BLaER1 (cell line): ENCODE results near the gene RREB1.

Experiments
- H3K27ac ChIP-seq: shearing (Covaris generic); formaldehyde crosslinking; 2 replicates; pipeline ENCODE4 v1.8.1; 2022
- H3K27me3 ChIP-seq: shearing (Covaris generic); formaldehyde crosslinking; 2 replicates; pipeline ENCODE4 v1.8.1; 2022
- H3K36me3 ChIP-seq: shearing (Covaris generic); formaldehyde crosslinking; 2 replicates; pipeline ENCODE4 v1.8.1; 2022
- H3K4me1 ChIP-seq: shearing (Covaris generic); formaldehyde crosslinking; 2 replicates; pipeline ENCODE4 v1.8.1; 2022
- H3K4me2 ChIP-seq: shearing (Covaris generic); formaldehyde crosslinking; 2 replicates; pipeline ENCODE4 v1.8.1; 2022
- H3K4me3 ChIP-seq: shearing (Covaris generic); formaldehyde crosslinking; 2 replicates; pipeline ENCODE4 v1.8.1; 2022
- H3K9ac ChIP-seq: shearing (Covaris generic); formaldehyde crosslinking; 2 replicates; pipeline ENCODE4 v1.8.1; 2022
- H3K9me3 ChIP-seq: shearing (Covaris generic); formaldehyde crosslinking; 2 replicates; pipeline ENCODE4 v1.8.1; 2022
- H4K20me1 ChIP-seq: shearing (Covaris generic); formaldehyde crosslinking; 2 replicates; pipeline ENCODE4 v1.8.1; 2022
- Cebpa-rat ChIP-seq: shearing (Covaris generic); IDR thresholded peaks from 2 replicates; pipeline ENCODE4 v1.8.1; 2022

The RREB1 gene

GRCh38 chr6:7251646-7252260 is 144.0 kb downstream of the RREB1 start:
- Histone ChIP-seq H3K36me3 (peaks cover 51% of the 10 kb centered on the region), H3K27ac (no peak overlapping the region), H3K27me3 (no peaks in the 10 kb centered on the region), H3K4me1 (peaks cover 65% of the 10 kb centered on the region), H3K4me3 (no peak overlapping the region), H4K20me1 (peaks cover 9% of the 10 kb centered on the region; the same call in 1 of the 2 replicates), H3K4me2 (0 out of 2 replicates have a peak overlapping the region, but pooled peaks have one; percentile 1), H3K9ac (no peak overlapping the region), H3K9me3 (peaks cover 13% of the 10 kb centered on the region)
- no peak for TF ChIP-seq Cebpa-rat

DNA sequence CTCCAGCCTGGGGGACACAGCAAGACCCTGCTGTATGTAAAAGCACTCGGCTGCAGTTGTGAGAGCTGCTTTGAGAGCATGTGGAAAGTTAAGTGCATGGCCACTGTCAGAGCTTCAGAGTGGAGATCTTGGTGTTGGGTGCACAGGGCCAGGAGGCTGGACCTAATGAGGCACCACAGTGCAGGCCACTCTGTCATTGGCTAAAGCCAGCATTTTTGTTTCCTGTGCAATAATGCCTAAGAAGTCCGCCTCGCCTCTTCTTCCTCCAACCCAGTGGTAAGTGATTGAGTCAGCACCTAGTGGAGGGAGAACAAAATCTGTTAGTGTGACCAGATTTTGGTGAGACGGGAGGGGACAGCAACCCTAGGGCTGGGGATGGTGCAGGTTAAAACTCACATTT is 144.6 kb downstream of the RREB1 start:
- H3K4me2 ChIP-seq: no peak overlapping the region

DNA sequence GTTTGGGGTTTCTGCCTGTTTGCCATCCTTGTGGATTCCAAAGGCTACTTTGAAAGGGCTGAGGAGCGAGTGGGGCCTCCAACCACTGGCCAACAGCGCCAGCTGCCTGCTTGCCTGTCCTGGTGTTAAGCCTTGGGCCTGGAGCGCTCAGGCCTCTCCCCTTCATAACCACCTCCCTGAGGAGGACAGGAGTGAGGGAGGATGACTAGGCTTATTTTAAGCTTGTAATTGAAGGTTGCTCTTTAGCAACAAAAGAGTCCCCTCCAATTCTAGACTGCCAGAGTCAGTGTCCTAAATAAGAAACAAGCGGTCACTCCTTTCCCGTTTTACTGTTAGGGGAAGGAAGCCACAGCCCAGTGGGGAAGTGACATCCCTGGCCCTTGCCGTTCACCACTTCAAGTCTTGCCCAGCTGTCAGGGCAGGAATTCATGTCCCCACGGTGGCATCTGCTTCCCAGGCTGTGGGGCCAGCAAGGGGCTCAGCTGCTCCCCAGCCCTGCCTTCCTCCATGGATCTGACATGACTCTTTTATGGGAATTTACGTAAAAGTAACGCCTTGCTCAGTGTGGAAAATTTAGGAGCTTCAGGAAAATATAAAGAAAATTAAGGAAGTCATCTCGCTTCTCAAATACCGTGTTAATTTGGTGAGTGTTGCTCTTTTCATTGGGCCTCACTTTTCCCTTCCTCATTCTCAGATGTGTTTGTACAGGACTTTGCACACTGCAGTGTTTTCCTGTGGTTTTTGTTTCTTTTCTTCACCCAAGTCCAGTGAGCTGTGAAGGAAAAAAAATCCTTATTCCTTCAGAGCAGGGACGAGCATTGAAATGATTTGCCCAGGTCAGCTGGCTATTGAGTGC is 147.4 kb downstream of the RREB1 start:
- H3K27ac ChIP-seq: peak overlapping the region; percentile 93
- peak overlapping the region; percentile 92 for H3K4me2 ChIP-seq
- peak overlapping the region; percentile 79 for H3K9ac ChIP-seq
- H3K4me1 ChIP-seq: peaks cover 77% of the 10 kb centered on the region
- no peak for TF ChIP-seq Cebpa-rat
- peaks cover 17% of the 10 kb centered on the region for H3K36me3 ChIP-seq
- peaks cover 18% of the 10 kb centered on the region for H3K9me3 ChIP-seq
- H4K20me1 ChIP-seq: peaks cover 3% of the 10 kb centered on the region; the same call in 1 of the 2 replicates
- H3K4me3 ChIP-seq: peak overlapping the region; percentile 26; the same call in 1 of the 2 replicates
- no peaks in the 10 kb centered on the region for H3K27me3 ChIP-seq

More for the DNA sequence above, 144.6 kb downstream of the RREB1 start:
- no peak for TF ChIP-seq Cebpa-rat
- peaks cover 9% of the 10 kb centered on the region; the same call in 1 of the 2 replicates for H4K20me1 ChIP-seq
- H3K36me3 ChIP-seq: peaks cover 45% of the 10 kb centered on the region
- H3K4me1 ChIP-seq: peaks cover 65% of the 10 kb centered on the region
- H3K27ac ChIP-seq: 0 out of 2 replicates have a peak overlapping the region, but pooled peaks have one; percentile 2
- H3K9me3 ChIP-seq: peaks cover 18% of the 10 kb centered on the region
- H3K4me3 ChIP-seq: no peak overlapping the region
- H3K27me3 ChIP-seq: no peaks in the 10 kb centered on the region
- no peak overlapping the region for H3K9ac ChIP-seq

DNA sequence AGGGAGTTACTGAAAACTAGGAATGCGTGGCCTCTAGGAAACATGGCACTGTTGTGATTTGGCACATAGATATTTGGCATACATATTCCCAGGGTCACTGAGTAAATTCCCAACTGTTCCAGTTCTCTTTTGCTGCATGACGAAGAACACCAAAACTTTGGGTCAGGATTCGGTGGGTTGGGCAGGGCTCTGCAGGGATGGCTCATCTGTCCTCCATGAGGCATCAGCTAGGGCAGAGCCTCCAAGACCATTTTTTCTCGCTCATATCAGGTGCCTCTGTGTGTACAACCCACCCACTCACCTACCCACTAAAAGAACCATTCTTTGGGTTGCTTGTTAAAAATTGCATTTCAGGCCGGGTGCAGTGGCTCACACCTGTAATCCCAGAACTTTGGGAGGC is 148.2 kb downstream of the RREB1 start:
- Histone ChIP-seq H3K4me1 (peaks cover 79% of the 10 kb centered on the region), H4K20me1 (no peaks in the 10 kb centered on the region), H3K9ac (no peak overlapping the region), H3K27me3 (no peaks in the 10 kb centered on the region), H3K27ac (peak overlapping the region; percentile 93), H3K9me3 (peaks cover 18% of the 10 kb centered on the region), H3K36me3 (peaks cover 10% of the 10 kb centered on the region), H3K4me3 (0 out of 2 replicates have a peak overlapping the region, but pooled peaks have one; percentile 26), H3K4me2 (peak overlapping the region; percentile 92)
- no peak for TF ChIP-seq Cebpa-rat

- H3K27ac ChIP-seq: no peak overlapping the region
- peaks cover 8% of the 10 kb centered on the region; the same call in 1 of the 2 replicates for H3K36me3 ChIP-seq
- H3K4me1 ChIP-seq: peaks cover 79% of the 10 kb centered on the region
- H3K27me3 ChIP-seq: no peaks in the 10 kb centered on the region
- no peak overlapping the region for H3K4me3 ChIP-seq
- peaks cover 18% of the 10 kb centered on the region for H3K9me3 ChIP-seq
- no peak for TF ChIP-seq Cebpa-rat
- no peak overlapping the region for H3K9ac ChIP-seq
- no peak overlapping the region for H3K4me2 ChIP-seq
- H4K20me1 ChIP-seq: no peaks in the 10 kb centered on the region
Observed at GRCh38 chr6:7256785-7257184, 149.0 kb downstream of the RREB1 start.

DNA sequence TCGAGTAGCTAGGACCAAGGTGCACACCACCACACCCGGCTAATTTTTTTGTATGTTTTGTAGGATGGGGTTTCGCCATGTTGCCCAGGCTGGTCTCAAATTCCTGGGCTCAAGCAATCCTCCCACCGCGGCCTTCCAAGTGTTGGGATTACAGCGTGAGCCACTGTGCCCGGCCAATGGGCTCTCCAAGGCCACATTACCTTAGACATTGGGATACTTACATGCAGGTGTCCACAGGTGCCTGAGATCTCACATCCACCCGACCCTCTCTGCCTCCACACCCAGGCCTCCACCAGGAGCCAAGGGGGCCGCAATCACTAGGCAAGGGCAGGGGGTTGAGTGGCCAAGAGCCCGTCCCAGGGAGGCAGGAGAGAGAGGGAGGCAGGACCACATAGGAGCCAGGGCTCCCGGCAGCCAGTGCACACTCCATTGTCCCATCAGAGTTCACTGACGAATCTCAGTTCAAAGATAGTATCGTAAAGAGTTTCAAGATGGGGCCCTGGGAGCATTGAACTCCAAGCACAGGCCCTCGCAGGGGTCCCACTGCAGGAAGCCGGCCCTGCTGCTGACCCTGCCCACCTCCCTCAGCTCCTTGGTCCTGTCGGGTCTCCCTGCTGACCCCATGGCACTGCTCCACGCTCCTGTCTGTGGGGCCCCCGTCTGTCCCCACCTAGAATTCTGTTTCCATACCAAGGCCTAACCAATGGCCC is 149.9 kb downstream of the RREB1 start:
- peak overlapping the region; percentile 80 for H3K27ac ChIP-seq
- peak overlapping the region; percentile 99 for H3K4me2 ChIP-seq
- no peaks in the 10 kb centered on the region for H4K20me1 ChIP-seq
- no peak for TF ChIP-seq Cebpa-rat
- peaks cover 79% of the 10 kb centered on the region for H3K4me1 ChIP-seq
- peaks cover 18% of the 10 kb centered on the region for H3K9me3 ChIP-seq
- H3K36me3 ChIP-seq: no peaks in the 10 kb centered on the region
- no peaks in the 10 kb centered on the region for H3K27me3 ChIP-seq
- H3K9ac ChIP-seq: no peak overlapping the region
- H3K4me3 ChIP-seq: no peak overlapping the region

DNA sequence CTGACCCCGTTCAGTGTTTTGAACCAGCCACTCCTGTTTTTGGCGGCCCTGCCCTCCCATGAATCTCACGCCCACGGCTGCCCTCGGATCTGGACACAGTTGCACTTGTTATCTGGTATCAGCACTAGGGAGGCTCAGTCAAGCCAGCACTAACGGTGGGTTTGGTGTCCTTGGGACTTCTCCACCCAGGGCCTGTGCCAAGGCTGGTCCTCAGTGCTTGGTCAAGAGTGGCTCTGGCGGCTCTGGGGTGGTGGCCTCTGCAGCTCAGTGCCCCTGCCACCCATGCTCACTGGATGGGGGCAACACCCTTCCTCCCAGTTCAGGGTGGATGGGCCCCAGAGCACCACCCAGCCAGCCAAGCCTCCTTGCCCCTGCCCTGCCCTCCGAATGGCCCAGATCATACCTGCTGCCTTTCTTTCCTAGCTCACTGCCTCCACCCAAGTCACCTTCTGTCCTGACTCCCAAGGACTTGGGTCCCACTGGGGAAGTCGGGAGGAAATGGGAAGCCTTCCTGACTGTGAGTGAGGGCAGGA is 150.5 kb downstream of the RREB1 start:
- Histone ChIP-seq H3K9me3 (peaks cover 18% of the 10 kb centered on the region), H3K36me3 (no peaks in the 10 kb centered on the region), H3K27ac (peak overlapping the region; percentile 80), H4K20me1 (no peaks in the 10 kb centered on the region), H3K4me3 (no peak overlapping the region), H3K27me3 (no peaks in the 10 kb centered on the region), H3K9ac (peak overlapping the region; percentile 45; the same call in 1 of the 2 replicates), H3K4me2 (peak overlapping the region; percentile 99), H3K4me1 (peaks cover 76% of the 10 kb centered on the region)
- TF ChIP-seq Cebpa-rat: no peak

- Histone ChIP-seq H3K9ac (peak overlapping the region; percentile 67), H3K36me3 (no peaks in the 10 kb centered on the region), H3K4me3 (peak overlapping the region; percentile 65), H3K27me3 (no peaks in the 10 kb centered on the region), H3K4me1 (peaks cover 54% of the 10 kb centered on the region), H4K20me1 (no peaks in the 10 kb centered on the region), H3K27ac (peak overlapping the region; percentile 80), H3K4me2 (peak overlapping the region; percentile 99), H3K9me3 (peaks cover 18% of the 10 kb centered on the region)
- TF ChIP-seq Cebpa-rat: no peak
Observed at GRCh38 chr6:7260291-7261031, 152.7 kb downstream of the RREB1 start.
